Jurkat, Clone E6-1 (cell line): ENCODE measurements around the gene GCDH. TPM values are rescaled to one million over a fixed set of nuclear protein-coding genes. Genes with fewer than 3 reads are reported as not detected.
"Not testable (repeated sequence)": the region's sequence is repeated elsewhere in the genome, so short reads cannot be mapped to it uniquely, and the experiment has no call there.

ENCODE experiments used
- DNase-seq: peaks from one replicate; pipeline ENCODE4 v3.0.0-alpha.2; 2011; ENCODE audit warnings: low read depth, low spot score
- H3K4me3 ChIP-seq: 2 replicates; pipeline ENCODE4 v1.5.1; 2011; ENCODE audit warnings: mild to moderate bottlenecking, low read length, control low read depth, moderate library complexity
- polyA plus RNA-seq: library from polyadenylated mRNA; unstranded; fragments of >200 nt; gene quantifications from one replicate; pipeline ENCODE4 v1.2.1, GENCODE V29; 2012; ENCODE audit warnings: missing spikeins; ENCODE audit not compliant: insufficient read length, insufficient read depth

The GCDH gene
- 64.1 TPM for polyA plus RNA-seq

- peak within 1 kb of the TSS; percentile 97 for H3K4me3 ChIP-seq
- peak; percentile 99 for DNase-seq
Observed at GRCh38 chr19:12890787-12891552, at the start of gene GCDH. GCDH (plus strand) TSS chr19:12891160; CDS start chr19:12891305, 145 bp downstream.

GRCh38 chr19:12842511-12842910 lies 48.4 kb upstream of the GCDH start:
- H3K4me3 ChIP-seq, result no peak overlapping the region

GRCh38 chr19:12843328-12843727 lies 47.6 kb upstream of the GCDH start:
- H3K4me3 ChIP-seq, result no peak overlapping the region
- no peak for DNase-seq

More at GRCh38 chr19:12842511-12842910, 48.4 kb upstream of the GCDH start:
- no peak for DNase-seq

DNA sequence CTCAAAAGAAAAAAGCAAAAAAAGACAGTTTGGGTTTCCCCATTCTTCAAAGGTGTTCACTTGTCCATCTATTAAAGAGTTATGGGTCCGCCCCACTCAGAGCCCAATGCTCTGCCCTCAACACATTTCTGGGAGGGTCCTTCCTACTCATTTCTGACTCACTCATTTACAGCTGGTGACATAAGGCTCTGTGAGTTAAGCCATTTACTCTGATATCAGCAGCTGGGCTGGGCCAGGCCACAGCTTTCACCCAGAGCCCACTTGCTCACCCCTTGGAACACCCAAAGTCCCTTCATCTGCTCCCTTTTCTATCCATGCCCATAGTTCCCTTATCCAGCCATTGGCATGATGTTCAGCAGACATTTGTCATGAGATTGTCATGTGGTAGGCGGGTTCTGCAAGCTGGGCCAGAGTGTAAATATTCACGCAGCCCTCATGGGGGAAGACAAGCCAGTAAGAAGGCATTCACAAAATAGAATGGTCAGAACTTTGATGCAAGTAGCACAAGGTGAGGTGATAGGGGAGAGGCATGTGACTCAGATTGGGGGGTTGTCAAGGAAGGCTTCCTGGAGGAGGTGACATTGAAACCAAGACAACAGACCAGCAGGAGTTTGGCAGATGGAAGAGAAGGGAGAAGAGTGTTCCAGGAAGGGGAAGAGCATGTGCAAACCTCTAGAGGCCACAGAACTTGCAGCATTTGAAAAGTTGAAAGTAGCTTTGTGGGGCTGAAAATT lies 46.8 kb upstream of the GCDH start:
- no peak for DNase-seq
- no peak overlapping the region for H3K4me3 ChIP-seq

- DNase-seq, H3K4me3 ChIP-seq: not testable (repeated sequence)
Observed at GRCh38 chr19:12846613-12847012, 44.3 kb upstream of the GCDH start.

DNA sequence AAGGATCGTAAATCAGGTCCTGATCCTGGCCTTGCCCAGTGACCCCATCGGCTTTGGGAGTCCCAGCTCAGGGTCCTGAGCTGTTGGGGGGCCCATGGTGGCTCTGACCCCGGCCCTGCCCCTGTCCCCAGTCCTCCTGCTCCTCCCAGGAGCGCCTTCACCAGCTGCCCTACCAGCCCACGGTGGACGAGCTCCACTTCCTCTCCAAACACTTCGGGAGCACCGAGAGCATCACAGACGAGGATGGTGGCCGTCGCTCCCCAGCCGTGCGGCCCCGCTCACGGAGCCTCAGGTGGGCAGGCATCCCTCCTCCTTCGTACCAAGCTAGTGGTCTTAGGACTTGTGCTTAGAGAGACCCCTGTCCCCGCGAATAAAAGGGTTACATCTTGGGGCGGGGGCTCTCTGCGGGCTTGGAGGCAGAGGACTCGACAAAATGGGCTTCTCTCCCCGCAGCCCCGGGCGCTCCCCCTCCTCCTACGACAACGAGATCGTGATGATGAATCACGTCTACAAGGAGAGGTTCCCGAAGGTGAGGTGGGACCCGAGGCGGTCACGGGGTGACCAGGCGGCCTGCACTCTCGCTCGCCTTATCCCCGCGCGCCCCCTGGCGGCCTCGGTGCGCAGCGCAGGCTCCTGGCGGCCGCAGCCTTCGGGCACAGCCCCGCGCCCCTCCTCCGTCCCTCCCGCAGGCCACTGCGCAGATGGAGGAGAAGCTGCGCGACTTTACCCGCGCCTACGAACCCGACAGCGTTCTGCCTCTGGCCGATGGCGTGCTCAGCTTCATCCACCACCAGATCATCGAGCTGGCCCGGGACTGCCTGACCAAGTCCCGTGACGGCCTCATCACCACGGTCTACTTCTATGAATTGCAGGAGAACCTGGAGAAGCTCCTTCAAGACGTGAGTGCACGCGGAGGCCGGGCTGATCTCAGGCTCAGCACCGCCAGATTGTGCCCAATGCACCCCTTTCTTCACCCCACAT lies 43.5 kb upstream of the GCDH start:
- H3K4me3 ChIP-seq, result no peak overlapping the region
- DNase-seq, result no peak

GRCh38 chr19:12856653-12857052 lies 34.3 kb upstream of the GCDH start:
- H3K4me3 ChIP-seq, result no peak overlapping the region
- DNase-seq, result no peak

DNA sequence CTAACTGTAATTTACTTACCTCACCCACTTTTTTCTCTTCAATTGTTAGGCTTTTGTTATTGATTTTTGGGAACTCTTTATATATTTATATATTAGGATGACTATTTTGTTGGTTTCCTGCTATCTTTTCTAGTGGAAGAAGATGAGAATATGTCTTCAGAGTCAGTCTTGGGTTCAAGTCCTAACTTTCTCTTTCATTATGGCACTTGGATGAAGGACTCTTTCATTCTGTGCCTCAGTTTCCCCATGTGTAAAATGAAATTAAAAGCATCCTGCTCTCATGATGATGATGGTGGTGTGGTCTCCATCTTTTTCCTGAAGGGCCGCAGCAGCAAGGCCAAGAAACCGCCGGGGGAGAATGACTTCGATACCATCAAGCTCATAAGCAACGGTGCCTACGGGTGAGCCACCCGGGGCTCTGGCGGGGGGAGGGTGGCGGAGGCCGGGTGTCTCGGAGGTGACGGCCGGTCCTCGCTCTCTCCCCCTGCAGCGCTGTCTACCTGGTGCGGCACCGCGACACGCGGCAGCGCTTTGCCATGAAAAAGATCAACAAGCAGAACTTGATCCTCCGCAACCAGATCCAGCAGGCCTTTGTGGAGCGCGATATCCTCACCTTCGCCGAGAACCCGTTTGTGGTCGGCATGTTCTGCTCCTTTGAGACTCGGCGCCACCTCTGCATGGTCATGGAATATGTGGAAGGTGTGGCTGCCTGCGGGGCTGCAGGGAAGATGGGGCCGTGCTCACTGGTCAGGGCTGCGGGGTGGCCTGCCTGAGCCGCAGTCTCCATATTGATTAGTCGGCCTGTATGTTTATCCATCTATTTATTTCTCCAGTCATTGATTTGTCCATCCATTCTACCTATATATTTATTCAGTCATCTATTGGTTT lies 32.7 kb upstream of the GCDH start:
- no peak overlapping the region for H3K4me3 ChIP-seq
- DNase-seq, result no peak

GRCh38 chr19:12859546-12859945 lies 31.4 kb upstream of the GCDH start:
- no peak overlapping the region for H3K4me3 ChIP-seq
- no peak for DNase-seq

DNA sequence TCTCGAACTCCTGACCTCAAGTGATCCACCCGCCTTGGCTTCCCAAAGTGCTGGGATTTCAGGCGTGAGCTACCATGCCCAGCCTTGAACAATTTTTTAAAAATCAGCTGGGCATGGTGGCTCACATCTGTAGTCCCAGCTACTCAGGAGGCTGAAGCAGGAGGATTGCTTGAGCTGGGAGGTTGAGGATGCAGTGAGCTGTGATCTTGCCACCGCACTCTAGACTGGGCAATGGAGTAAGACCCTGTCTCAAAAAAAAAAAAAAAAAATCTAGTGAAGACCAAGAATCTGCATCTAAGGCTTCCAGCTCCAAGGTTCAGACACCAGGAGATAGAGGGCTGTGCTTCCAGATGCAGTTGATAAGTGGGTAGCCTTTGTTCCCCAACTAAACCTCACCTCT lies 26.8 kb upstream of the GCDH start:
- no peak overlapping the region for H3K4me3 ChIP-seq
- DNase-seq, result no peak

- no peak for DNase-seq
- no peak overlapping the region for H3K4me3 ChIP-seq
Observed at GRCh38 chr19:12864721-12865715, 25.9 kb upstream of the GCDH start.

GRCh38 chr19:12865746-12866415 lies 25.1 kb upstream of the GCDH start:
- no peak for DNase-seq
- H3K4me3 ChIP-seq, result no peak overlapping the region

DNA sequence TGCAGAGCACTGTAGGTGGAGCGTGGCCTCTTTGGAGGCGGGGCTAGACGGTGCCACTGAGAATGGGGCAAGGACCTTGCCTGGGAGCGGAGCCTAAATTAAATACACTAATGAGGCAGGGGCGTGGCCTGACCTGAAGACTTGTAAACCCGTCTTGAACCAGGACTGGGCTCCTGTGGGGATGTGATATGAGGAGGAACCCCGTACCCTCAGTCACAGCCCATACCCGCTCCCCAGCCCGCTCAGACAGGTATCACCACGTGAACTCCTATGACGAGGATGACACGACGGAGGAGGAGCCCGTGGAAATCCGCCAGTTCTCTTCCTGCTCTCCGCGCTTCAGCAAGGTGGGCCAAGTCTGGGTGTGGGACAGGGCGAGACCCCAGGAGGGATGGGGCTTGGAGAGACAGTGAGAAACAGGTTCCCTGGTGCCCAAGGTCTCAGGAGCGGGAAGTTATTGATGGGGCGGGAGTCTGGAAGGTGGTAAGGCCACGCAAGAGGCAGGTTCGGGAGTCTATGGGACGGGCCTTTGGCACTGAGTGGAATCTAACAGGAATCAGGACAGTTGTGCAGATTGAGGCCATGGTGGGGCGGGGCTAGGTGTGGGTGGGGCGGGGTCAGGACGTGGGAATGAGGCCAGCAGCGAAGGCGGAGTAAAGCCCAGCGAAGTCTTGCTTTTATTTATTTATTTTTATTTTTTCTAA lies 24.4 kb upstream of the GCDH start:
- H3K4me3 ChIP-seq, result no peak overlapping the region
- no peak for DNase-seq

GRCh38 chr19:12867120-12868099 lies 23.6 kb upstream of the GCDH start:
- H3K4me3 ChIP-seq, result no peak overlapping the region
- DNase-seq, result no peak

DNA sequence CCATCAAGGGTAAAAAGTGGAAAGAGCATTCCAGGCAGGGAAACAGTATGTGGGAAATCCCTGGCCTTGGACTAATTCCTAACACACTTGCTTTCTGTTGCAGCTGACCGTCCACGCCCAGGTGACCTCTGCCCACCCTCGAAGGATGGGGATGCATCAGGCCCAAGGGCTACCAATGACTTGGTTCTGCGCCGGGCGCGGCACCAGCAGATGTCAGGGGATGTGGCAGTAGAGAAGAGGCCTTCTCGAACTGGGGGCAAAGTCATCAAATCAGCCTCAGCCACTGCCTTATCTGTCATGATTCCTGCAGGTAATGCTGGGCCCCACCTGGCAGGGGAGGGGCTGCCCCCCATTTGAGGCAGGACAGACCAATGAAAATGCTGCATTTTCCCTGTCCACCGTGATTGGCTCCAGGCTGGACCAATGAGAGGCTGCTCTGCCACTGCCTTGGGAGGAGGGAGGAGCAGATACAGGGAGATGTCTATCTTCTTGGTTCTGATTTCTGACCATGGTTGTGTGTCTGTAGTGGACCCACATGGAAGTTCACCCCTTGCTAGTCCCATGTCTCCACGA lies 22.3 kb upstream of the GCDH start:
- peak; percentile 45 for DNase-seq
- H3K4me3 ChIP-seq, result no peak overlapping the region
